ENCODE data around the gene CRLF3.

DNA sequence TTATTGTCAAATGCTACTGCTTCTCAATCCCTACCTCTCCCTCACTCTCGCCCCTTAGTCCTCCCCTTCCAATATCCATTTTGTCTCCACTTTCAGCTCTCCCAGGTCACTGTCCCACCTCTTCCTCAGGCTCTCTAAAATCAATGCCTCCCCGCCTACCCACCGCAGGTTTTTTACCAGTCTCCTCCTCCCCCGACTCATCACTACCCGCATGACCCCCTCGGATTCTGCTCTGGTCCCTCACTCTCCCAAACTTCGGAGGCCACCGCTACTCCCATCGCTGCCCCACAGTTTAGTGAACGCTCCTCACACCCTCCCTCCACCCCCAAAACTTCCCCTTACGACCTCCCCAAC, 513 bp downstream of the CRLF3 start:
- TF ChIP-seq EZH2phosphoT487 (conservative IDR thresholded peaks at IDR 0.05; ENCODE audit: low read length) = no peak
- TF ChIP-seq, protein P1, sequence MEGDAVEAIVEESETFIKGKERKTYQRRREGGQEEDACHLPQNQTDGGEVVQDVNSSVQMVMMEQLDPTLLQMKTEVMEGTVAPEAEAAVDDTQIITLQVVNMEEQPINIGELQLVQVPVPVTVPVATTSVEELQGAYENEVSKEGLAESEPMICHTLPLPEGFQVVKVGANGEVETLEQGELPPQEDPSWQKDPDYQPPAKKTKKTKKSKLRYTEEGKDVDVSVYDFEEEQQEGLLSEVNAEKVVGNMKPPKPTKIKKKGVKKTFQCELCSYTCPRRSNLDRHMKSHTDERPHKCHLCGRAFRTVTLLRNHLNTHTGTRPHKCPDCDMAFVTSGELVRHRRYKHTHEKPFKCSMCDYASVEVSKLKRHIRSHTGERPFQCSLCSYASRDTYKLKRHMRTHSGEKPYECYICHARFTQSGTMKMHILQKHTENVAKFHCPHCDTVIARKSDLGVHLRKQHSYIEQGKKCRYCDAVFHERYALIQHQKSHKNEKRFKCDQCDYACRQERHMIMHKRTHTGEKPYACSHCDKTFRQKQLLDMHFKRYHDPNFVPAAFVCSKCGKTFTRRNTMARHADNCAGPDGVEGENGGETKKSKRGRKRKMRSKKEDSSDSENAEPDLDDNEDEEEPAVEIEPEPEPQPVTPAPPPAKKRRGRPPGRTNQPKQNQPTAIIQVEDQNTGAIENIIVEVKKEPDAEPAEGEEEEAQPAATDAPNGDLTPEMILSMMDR (IDR thresholded peaks at IDR 0.05; ENCODE audit: insufficient read depth, low read length, poor library complexity, severe bottlenecking) = no peak
